PC-3 (cell line): ENCODE data around the gene C5orf58.

Experiments used
- EZH2 ChIP-seq: fragments of 300-600 bp; sonication (generic); IDR thresholded peaks from one replicate; pipeline ENCODE4 v1.6.1; 2017; ENCODE audit warnings: antibody characterized with exemption, mild to moderate bottlenecking, low read length; ENCODE audit not compliant: unreplicated experiment
- TF ChIP-seq, protein P1 (sequence below): fragments of 300-600 bp; sonication (generic); conservative IDR thresholded peaks from 2 replicates; pipeline ENCODE4 v1.5.1; 2017; ENCODE audit warnings: antibody characterized with exemption, low read depth, mild to moderate bottlenecking, low read length

DNA sequence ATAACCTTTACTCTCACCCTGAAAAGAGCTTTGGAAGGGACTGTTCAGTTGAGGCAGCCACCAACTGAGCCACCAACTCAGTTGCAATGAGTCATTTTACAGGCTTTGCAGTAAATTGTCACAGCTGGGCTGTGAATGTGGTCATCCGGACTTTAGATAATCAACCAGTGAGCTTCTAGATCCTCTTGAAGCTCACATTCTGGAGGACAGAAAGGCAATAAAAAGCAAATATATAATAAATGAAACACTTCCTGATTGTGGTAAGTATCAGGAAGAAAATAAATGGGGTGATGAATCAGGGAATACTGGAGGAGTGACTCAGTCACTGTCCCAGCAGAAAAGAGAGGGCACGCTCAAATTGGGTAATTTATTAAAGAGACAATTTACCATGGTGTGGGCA, 13.2 kb upstream of the C5orf58 start:
- TF ChIP-seq, protein P1, sequence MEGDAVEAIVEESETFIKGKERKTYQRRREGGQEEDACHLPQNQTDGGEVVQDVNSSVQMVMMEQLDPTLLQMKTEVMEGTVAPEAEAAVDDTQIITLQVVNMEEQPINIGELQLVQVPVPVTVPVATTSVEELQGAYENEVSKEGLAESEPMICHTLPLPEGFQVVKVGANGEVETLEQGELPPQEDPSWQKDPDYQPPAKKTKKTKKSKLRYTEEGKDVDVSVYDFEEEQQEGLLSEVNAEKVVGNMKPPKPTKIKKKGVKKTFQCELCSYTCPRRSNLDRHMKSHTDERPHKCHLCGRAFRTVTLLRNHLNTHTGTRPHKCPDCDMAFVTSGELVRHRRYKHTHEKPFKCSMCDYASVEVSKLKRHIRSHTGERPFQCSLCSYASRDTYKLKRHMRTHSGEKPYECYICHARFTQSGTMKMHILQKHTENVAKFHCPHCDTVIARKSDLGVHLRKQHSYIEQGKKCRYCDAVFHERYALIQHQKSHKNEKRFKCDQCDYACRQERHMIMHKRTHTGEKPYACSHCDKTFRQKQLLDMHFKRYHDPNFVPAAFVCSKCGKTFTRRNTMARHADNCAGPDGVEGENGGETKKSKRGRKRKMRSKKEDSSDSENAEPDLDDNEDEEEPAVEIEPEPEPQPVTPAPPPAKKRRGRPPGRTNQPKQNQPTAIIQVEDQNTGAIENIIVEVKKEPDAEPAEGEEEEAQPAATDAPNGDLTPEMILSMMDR = no peak
- no peak for TF ChIP-seq EZH2
